SK-N-SH (cell line): Measurements from ENCODE around the gene RNF130. TPM values are rescaled to one million over a fixed set of nuclear protein-coding genes. Genes with fewer than 3 reads are reported as not detected.

ENCODE experiments used
- CTCF ChIA-PET: fragments of 300-600, 350-600 bp; formaldehyde crosslinking; extraction: SDS; loops from one replicate; lab custom pipeline; 2021; lab: Yijun Ruan, JAX
- POLR2A ChIA-PET: fragments of 350-600 bp; sonication (Branson Sonifier 250); formaldehyde crosslinking; extraction: SDS; loops from one replicate; lab custom pipeline; 2020; ENCODE audit warnings: antibody characterized with exemption, inconsistent platforms; lab: Yijun Ruan, JAX
- DNase-seq: peaks from one replicate; pipeline ENCODE4 v3.0.0; 2012
- H2AFZ ChIP-seq: fragments of 200-600 bp; sonication (generic); 2 replicates; pipeline ENCODE4 v1.8.1; 2016; ENCODE audit warnings: antibody characterized with exemption, mild to moderate bottlenecking, low read depth
- H3F3A ChIP-seq: fragments of 200-600 bp; sonication (generic); replicated peaks from 2 replicates; pipeline ENCODE3; 2016; ENCODE audit warnings: antibody characterized with exemption, mild to moderate bottlenecking; ENCODE audit not compliant: insufficient read depth
- H3K27ac ChIP-seq, 2 experiments: fragments of 200-500 bp in 1 of 2; fragments of 200-600 bp in 1 of 2; sonication (Bioruptor generic) in 1 of 2; sonication (generic), shearing (Covaris generic) in 1 of 2; 2 replicates each; pipeline versions ENCODE4 v1.5.1 to v1.6.1; 2014 to 2016; ENCODE audit warnings: low read depth in 2 of 2, inconsistent platforms in 1 of 2, low read length in 1 of 2, mild to moderate bottlenecking in 1 of 2, mixed read lengths in 1 of 2
- H3K27me3 ChIP-seq: fragments of 200-600 bp; sonication (generic), shearing (Covaris generic); 2 replicates; pipeline ENCODE4 v1.6.1; 2016; ENCODE audit warnings: mixed run types; ENCODE audit not compliant: insufficient read depth
- H3K36me3 ChIP-seq, 2 experiments: fragments of 200-500 bp in 1 of 2; fragments of 200-600 bp in 1 of 2; sonication (Bioruptor generic) in 1 of 2; sonication (generic) in 1 of 2; replicated peaks in 1 of 2; 2 replicates each; pipeline versions ENCODE3 to v1.5.1; 2014 to 2016; ENCODE audit warnings: low read length in 1 of 2, mild to moderate bottlenecking in 1 of 2; ENCODE audit not compliant: insufficient read depth in 2 of 2, control insufficient read depth in 1 of 2
- H3K4me1 ChIP-seq, 2 experiments: fragments of 200-500 bp in 1 of 2; fragments of 200-600 bp in 1 of 2; sonication (Bioruptor generic) in 1 of 2; sonication (generic), shearing (Covaris generic) in 1 of 2; 2 replicates each; pipeline versions ENCODE4 v1.5.1 to v1.6.1; 2014 to 2016; ENCODE audit warnings: low read depth in 1 of 2, low read length in 1 of 2, mixed run types in 1 of 2; ENCODE audit not compliant: insufficient read depth in 2 of 2, control insufficient read depth in 1 of 2
- H3K4me2 ChIP-seq: fragments of 200-600 bp; sonication (generic), shearing (Covaris generic); 2 replicates; pipeline ENCODE4 v1.6.1; 2017; ENCODE audit warnings: mixed run types
- H3K4me3 ChIP-seq, 2 experiments: fragments of 200-500 bp in 1 of 2; fragments of 200-600 bp in 1 of 2; sonication (Bioruptor generic) in 1 of 2; sonication (generic), shearing (Covaris generic) in 1 of 2; 2 replicates each; pipeline versions ENCODE4 v1.5.1 to v1.8.1; 2014 to 2016; ENCODE audit warnings: low read depth in 2 of 2, inconsistent platforms in 1 of 2, low read length in 1 of 2, mild to moderate bottlenecking in 1 of 2, mixed read lengths in 1 of 2, moderate library complexity in 1 of 2
- H3K79me2 ChIP-seq: fragments of 200-600 bp; sonication (generic); 2 replicates; pipeline ENCODE4 v1.8.1; 2017; ENCODE audit warnings: mild to moderate bottlenecking; ENCODE audit not compliant: insufficient read depth
- H3K9ac ChIP-seq: fragments of 200-600 bp; sonication (generic); 2 replicates; pipeline ENCODE4 v1.6.1; 2017; ENCODE audit warnings: mixed run types
- H3K9me2 ChIP-seq: fragments of 200-600 bp; sonication (generic); 2 replicates; pipeline ENCODE4 v1.6.1; 2017; ENCODE audit warnings: mixed run types
- H3K9me3 ChIP-seq: fragments of 200-600 bp; sonication (generic); 2 replicates; pipeline ENCODE4 v1.6.1; 2017; ENCODE audit warnings: mixed run types, mild to moderate bottlenecking, moderate library complexity
- H4K20me1 ChIP-seq: fragments of 200-600 bp; sonication (generic); 2 replicates; pipeline ENCODE4 v1.6.1; 2017; ENCODE audit warnings: mild to moderate bottlenecking, mixed run types; ENCODE audit not compliant: insufficient read depth
- ELF1 ChIP-seq: IDR thresholded peaks from 2 replicates; pipeline ENCODE4 v1.4.0; 2012
- EP300 ChIP-seq, 2 experiments: IDR thresholded peaks; 2 replicates each; pipeline versions ENCODE4 v1.4.0 to v1.6.1; 2012; ENCODE audit warnings: borderline replicate concordance in 1 of 2, low read depth in 1 of 2, low read length in 1 of 2
- EZH2phosphoT487 ChIP-seq: fragments of 200-600 bp; sonication (generic); IDR thresholded peaks from 2 replicates; pipeline ENCODE4 v1.6.1; 2017; ENCODE audit warnings: low read depth, mixed run types, mild to moderate bottlenecking, antibody characterized with exemption, moderate library complexity, borderline replicate concordance
- FOXJ3 ChIP-seq: sonication (generic); formaldehyde crosslinking; IDR thresholded peaks from 2 replicates; pipeline ENCODE4 v1.5.1; 2020; ENCODE audit warnings: mild to moderate bottlenecking, missing genetic modification reagents
- GABPA ChIP-seq: IDR thresholded peaks from 2 replicates; pipeline ENCODE4 v1.4.0; 2012; ENCODE audit warnings: low read depth, mild to moderate bottlenecking
- GATA2 ChIP-seq: sonication (generic); formaldehyde crosslinking; IDR thresholded peaks from 2 replicates; pipeline ENCODE4 v1.5.0; 2020; ENCODE audit warnings: mild to moderate bottlenecking, missing genetic modification reagents
- IRF3 ChIP-seq: fragments of 150-350 bp; IDR thresholded peaks from 2 replicates; pipeline ENCODE4 v1.6.1; 2016; ENCODE audit warnings: mild to moderate bottlenecking, low read depth, low read length
- JUND ChIP-seq: IDR thresholded peaks from 2 replicates; pipeline ENCODE4 v1.4.0; 2012
- MEF2A ChIP-seq: IDR thresholded peaks from 2 replicates; pipeline ENCODE4 v1.4.0; 2012; ENCODE audit warnings: low read depth, borderline replicate concordance
- RAD21 ChIP-seq: IDR thresholded peaks from 2 replicates; pipeline ENCODE4 v1.6.1; 2012; ENCODE audit warnings: mild to moderate bottlenecking, low read length
- REST ChIP-seq: IDR thresholded peaks from 2 replicates; pipeline ENCODE4 v1.6.1; 2012; ENCODE audit warnings: mild to moderate bottlenecking, low read depth, low read length, moderate library complexity
- RFX5 ChIP-seq: IDR thresholded peaks from 2 replicates; pipeline ENCODE4 v1.6.1; 2012; ENCODE audit warnings: mild to moderate bottlenecking, improper control_type of control experiment, low read length
- SIN3A ChIP-seq: IDR thresholded peaks from 2 replicates; pipeline ENCODE4 v1.6.1; 2012; ENCODE audit warnings: low read depth, mild to moderate bottlenecking, low read length, moderate library complexity, borderline replicate concordance
- TEAD4 ChIP-seq: IDR thresholded peaks from 2 replicates; pipeline ENCODE4 v1.4.0; 2012; ENCODE audit warnings: mild to moderate bottlenecking, borderline replicate concordance; ENCODE audit not compliant: insufficient read depth
- WGBS: methylation state at CpG from one replicate; pipeline ENCODE4 v1.1.6; 2017; ENCODE audit warnings: low lambda C conversion rate; 5-methylcytosine and 5-hydroxymethylcytosine counted together
- polyA plus RNA-seq, 3 experiments: library from polyadenylated mRNA; depleted of rRNA; stranded (reverse); fragments of >200 nt; gene quantifications; 2 replicates each; pipeline ENCODE4 v1.2.3, GENCODE V29; 2012
- TF ChIP-seq, protein P1 (sequence below): IDR thresholded peaks from 2 replicates; pipeline ENCODE4 v1.4.0; 2012; ENCODE audit warnings: low read depth

RNF130 gene
- polyA plus RNA-seq, 1 of the 3 experiments (the other 2 are of a cell fraction) = 41.4 TPM

DNA sequence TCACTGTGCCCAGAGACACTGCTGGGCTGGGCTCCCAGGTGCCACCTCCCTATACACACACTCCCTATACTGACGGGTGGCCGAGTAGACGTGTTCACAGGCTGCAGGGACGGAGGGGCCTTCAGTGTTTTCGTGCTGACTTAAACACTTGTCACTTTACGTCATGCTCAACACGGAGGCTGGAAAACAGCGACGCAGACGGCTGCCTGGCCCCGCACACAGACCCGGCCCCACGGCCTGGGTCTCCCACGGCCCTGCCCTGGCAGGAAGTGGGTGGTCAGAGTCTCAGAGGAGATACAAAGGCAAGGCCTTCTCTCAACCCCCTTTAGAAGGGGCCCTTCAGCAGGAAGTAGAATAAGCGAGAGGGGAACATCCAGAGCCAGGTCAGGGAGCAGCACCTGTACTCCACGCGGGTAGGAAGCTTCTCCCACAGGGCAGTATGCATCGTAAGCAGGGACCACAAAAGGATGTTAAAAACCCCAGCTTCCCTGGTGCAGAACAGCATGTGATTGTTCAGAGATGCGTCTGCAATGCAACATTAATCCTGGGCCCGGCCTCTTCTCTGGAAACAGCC is 152.0 kb downstream of the RNF130 start (continued):
- no peak for TF ChIP-seq IRF3
- TF ChIP-seq RFX5 = no peak
- no peak for TF ChIP-seq ELF1

- TF ChIP-seq EP300 (IDR thresholded peaks at IDR 0.05; ENCODE audit: borderline replicate concordance in 1 of 2, low read depth in 1 of 2, low read length in 1 of 2) = no peak
- TF ChIP-seq GATA2 (CRISPR knock-in tag) = no peak
- TF ChIP-seq TEAD4 = no peak
- no peak for TF ChIP-seq EZH2phosphoT487
- TF ChIP-seq, protein P1, sequence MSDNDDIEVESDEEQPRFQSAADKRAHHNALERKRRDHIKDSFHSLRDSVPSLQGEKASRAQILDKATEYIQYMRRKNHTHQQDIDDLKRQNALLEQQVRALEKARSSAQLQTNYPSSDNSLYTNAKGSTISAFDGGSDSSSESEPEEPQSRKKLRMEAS = no peak
- TF ChIP-seq SIN3A = no peak
- TF ChIP-seq GABPA = no peak
- TF ChIP-seq MEF2A = no peak
- TF ChIP-seq JUND = no peak
- no peak for TF ChIP-seq RAD21
- no peak for TF ChIP-seq REST
- TF ChIP-seq FOXJ3 (CRISPR knock-in tag) = no peak
- H3F3A ChIP-seq = no peaks in the 10 kb centered on the region
- ChIA-PET POLR2A (no interaction called here), CTCF (interaction anchor here (1.0 to 1.9 kb wide), 2 partner anchors 11 to 56 kb away, joined by 5 to 9 read pairs; no protein-coding TSS in a partner anchor)
- H3K4me1 ChIP-seq = no peaks in the 10 kb centered on the region
- no peak overlapping the region for H3K9ac ChIP-seq
- no peak overlapping the region for H3K27ac ChIP-seq
- H3K36me3 ChIP-seq = no peaks in the 10 kb centered on the region
- no peaks in the 10 kb centered on the region for H3K9me2 ChIP-seq
- H3K79me2 ChIP-seq = no peaks in the 10 kb centered on the region
- WGBS = 75% methylated on average over 17 of the region's 19 CpGs
- no peaks in the 10 kb centered on the region for H3K9me3 ChIP-seq
- H3K4me3 ChIP-seq = no peak overlapping the region
- no peaks in the 10 kb centered on the region for H3K27me3 ChIP-seq
- H3K4me2 ChIP-seq = no peak overlapping the region
- no peak overlapping the region for H2AFZ ChIP-seq
- H4K20me1 ChIP-seq = no peaks in the 10 kb centered on the region
- no peak for DNase-seq
Measured at GRCh38 chr5:179918742-179919486, 152.6 kb downstream of the RNF130 start.
